GM19468 (cell line): ENCODE data around the gene SH3BGRL3.

Experiments used
- ATAC-seq: cut with Tn5 transposase; IDR thresholded peaks from one replicate; pipeline ENCODE4 v1.9.1; 2021; ENCODE audit warnings: mild to moderate bottlenecking, moderate library complexity, moderate number of reproducible peaks; ENCODE audit not compliant: unreplicated experiment; ENCODE audit errors: extremely low read depth

SH3BGRL3 gene

DNA sequence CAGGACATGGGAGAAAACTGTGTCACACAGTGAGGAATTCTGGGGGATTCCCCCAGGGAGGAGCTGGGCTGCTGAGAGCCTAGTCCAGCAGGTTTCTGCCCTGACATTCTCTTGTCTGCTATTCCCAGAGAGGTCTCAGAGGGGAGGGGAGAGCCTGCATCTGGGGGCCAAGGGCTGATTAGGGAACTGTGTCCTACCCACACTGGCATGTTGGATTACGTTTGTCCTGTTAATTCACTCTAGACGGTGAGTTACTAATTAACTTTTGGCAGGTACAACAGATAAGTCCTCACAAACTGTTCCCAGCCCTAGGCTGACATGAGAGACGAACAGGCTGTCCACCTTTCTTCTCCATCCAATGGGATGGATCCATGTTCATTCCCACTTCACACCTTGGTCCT, 2.6 kb upstream of the SH3BGRL3 start:
- ATAC-seq = no peak

DNA sequence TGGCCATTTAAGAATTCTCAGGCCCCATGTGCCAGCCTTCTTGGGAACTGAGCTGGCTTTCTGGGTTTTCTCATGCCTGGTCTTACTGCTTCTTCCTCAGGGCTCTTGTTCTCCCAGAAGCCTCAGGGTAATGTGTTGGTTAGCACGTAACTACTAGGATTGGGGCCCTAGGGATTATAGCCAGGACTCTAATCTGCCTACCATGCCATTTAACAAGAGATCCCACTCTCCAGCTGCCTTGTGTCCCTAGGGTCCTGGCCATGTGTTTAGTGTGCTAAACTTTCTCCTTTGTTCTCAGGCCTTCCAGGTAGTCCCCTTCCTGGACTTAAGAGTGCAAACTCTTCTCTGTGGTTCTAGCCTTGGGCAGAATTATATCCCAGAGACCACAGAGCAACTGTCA, 2.2 kb upstream of the SH3BGRL3 start:
- ATAC-seq = no peak

DNA sequence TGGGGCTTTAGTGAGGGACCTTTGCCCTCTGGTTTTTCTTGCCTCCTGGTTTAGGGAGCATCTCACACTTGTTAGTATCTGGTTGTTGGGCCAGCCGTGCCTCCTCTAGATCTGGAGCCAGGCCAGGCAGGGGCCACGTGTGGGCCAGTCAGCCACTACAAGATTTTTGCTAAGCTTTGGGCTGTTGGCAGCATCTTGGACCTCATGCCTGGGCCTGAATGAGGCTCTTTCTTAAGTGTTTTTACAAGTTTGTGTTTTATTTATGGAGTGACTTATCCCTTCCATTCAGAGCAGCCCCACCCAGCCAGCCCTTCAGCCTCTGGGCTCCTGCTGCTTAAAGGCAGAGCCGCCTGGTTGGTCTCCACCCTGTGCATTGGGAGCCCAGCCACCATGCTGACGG, 1.6 kb upstream of the SH3BGRL3 start:
- no peak for ATAC-seq

DNA sequence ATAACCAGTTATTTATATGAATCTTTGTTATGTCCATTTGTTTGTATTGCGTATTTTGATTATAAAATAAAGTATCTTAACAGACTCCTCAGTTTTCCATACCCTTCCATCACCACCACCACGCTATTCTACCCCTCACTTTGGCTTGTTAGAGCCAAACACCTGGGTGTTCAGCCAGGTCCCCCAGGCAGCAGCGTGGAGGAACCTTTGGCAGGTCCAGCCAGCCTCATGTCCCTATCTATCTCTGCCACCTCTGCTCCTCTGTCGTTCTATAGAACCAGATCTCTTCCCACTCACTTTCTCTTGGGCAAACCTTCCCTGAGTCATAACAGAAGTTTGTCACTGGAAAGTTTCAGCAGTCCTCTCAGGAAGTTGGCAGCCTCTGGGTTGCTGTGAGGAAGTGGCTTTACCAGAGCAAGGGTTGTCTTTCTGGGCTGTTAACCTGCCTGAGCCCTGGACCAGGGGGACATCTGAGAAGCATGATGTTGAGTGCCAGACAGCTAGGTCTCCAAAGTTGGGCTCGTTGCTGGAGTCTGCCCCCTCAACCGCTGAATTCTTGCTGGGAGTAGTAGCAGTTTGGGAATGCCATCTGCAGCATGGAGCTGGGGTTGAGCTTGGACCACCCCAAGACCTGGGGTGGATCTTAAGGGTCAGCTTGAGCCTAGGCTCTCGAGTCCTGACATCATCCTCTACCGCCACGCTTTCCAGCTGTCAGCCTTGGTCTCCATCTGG, 996 bp upstream of the SH3BGRL3 start:
- ATAC-seq = no peak

DNA sequence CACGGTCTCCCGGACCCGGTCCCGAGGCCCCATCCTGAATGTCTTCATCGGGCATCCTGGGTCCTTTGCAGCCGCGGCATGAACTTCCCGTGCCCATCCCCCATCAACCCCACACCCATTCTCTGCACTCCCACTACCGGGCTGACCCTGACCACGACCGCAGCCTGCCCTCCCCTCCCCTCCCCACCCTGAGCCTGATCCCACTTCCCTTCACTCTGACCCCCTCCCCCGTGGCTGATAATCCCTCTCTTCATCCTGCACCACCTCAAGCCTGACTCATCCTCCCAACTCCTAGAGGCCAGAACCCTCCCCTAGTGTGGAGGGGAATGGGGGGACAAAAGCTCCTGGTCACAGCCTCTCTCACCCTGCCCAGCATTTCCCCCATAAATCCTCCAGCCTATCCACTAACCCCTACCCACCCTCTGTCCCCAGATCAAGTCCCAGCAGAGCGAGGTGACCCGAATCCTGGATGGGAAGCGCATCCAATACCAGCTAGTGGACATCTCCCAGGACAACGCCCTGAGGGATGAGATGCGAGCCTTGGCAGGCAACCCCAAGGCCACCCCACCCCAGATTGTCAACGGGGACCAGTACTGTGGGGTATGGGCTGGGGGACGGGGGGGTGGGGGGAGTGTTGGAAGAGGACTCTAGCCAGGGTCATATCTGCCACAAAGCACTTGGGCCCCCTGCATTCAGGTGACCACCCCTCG, 602 bp downstream of the SH3BGRL3 start:
- ATAC-seq = no peak

GRCh38 chr1:26281091-26281958, 1.4 kb downstream of the SH3BGRL3 start:
- ATAC-seq = no peak

DNA sequence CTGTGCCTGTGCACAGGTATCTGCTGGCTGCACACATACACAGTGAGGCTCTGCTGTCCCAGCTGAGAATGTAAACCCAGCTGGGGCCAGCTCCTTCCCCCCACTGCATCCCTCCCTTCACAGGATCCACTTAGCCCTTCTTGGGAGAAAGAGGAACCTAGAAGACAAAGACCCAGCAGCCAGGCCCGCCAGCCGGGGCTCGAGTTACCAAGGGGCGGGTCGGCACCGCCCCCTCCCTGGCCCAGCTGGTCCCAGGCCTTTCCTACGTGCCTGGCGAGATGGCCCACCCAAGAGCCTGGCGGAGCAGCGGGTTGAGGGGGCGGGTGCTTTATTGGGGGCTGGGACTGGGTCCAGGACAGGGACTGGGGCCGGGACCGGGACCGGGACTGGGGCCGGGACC, 2.1 kb downstream of the SH3BGRL3 start:
- no peak for ATAC-seq

DNA sequence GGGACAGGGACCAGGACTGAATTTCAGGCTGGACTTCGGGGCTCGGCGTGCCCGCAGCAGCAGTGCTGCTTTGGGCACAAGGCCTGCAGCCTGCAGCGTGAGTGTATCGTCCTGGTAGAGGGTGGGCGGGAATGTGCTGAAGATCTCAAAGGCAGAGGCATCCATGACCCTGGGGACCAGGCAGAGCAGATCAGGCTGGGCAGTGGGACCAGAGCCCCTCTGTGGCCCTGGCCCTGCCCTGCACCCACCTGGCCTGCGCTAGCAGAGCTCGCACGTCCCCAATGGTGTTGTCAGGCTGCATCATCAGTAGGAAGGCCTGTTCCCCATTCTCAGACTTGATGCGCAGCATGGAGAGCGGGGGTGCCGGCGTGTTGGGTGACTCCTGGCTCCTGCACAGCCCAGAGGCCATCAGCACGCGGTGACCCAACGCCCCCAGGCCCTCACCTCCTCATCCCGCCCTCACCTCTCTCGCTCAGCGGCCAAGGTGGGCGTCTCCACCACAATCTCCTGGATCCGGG, 2.6 kb downstream of the SH3BGRL3 start:
- no peak for ATAC-seq

GRCh38 chr1:26283279-26283853, 3.5 kb downstream of the SH3BGRL3 start:
- ATAC-seq = no peak

- ATAC-seq = no peak
These were observed 4.1 kb downstream of the SH3BGRL3 start for GRCh38 chr1:26283871-26284596.

DNA sequence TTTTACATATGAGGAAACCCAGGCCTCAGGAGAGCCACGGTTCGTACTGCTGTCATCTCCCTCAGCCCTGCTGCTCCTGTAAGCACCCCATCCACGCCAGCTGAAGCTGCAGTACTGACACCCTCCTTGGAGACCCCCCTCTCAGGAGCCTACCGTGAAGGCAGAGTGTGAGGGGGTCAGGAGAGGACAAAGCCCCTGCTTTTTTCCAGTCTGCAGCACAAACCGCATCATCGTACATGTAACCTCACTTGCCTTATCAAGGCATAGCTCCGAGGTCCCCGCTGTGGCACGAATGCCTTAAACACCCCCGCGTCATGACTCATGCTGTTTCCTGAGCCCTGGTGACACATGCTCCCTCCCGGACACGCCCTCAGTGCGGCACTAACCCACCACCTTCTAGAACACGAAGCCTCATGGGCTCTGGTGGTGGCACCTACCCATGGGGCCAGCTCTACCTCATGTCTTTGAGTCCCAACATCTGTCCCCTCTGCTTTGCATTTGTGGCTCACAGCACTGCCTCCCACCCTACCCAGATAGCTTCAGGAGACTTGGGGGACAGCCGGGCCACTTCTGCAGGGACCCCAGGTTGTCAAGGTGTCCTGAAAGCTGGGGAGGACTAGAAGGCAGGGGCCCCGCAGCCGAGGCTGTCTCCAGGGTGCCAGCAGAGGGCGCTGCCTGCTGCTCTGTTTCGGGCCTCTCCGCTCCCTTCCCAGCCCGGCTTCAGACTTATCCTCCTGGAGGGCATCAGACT, 4.9 kb downstream of the SH3BGRL3 start:
- no peak for ATAC-seq

GRCh38 chr1:26285366-26286063, 5.6 kb downstream of the SH3BGRL3 start:
- ATAC-seq = no peak

DNA sequence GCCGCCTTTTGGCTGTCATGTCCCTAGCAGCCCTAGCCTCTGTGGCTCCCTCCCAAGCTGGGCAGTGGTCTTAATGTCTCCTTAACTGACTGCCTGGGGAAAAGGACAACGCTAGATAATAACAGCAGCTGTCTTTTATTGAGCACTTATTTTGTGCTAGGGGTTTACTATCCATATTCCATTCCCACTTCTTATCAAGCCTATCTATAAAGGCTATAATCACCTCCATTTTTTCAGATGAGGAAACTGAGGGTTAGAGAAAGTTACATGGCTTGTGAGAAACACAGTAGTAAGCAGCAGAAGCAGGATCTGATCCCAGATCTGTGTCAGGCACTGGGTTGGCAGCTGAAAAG, 6.2 kb downstream of the SH3BGRL3 start:
- no peak for ATAC-seq

DNA sequence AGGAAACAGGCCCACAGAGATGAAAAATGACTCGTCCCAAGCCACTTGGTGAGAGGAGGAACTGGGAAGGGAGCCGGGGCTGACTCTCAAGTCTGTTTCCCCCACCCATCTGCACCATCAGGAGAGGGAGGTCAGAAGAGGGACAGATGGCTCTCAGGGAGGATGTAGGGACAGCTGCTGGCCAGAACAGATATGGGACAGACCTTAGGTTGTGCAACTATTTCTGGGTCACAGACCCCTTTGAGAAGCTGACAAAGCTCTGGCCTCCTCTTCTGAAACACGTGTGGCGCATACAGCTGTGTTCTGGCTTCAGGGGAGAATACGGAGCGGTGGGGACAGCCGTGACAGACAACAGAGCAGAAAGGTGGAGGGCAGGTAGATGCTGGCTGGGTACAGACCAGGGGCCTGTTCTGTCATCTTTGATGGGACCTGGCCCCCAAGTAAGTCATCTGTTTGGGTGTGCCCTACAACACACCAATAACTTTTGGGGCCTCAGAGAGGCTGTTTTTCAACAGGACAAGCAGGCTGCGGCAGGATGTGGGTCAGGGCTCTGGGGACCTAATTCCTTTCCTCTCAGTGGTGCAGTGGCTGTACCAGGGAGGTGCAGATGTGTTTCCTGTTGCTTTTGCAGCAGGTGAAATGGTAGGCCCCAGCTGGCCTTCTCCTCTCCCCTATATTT, 7.3 kb downstream of the SH3BGRL3 start:
- no peak for ATAC-seq

GRCh38 chr1:26287811-26288210, 7.9 kb downstream of the SH3BGRL3 start:
- no peak for ATAC-seq

- no peak for ATAC-seq
These were observed 8.5 kb downstream of the SH3BGRL3 start for GRCh38 chr1:26288311-26288941.
